CD4-positive, alpha-beta memory T cell (primary cell): ENCODE measurements around the gene PCDHGA4. TPM values are rescaled to one million over a fixed set of nuclear protein-coding genes. Genes with fewer than 3 reads are reported as not detected.

Source experiments
- CTCF ChIA-PET: fragments of 350-600 bp; sonication (Branson Sonifier 250); formaldehyde crosslinking; loops from one replicate; lab custom pipeline; 2021; ENCODE audit warnings: inconsistent platforms; ENCODE audit not compliant: partially characterized antibody; lab: Charles Lee
- POLR2A ChIA-PET: fragments of 350-600 bp; sonication (Branson Sonifier 250); formaldehyde crosslinking; loops from one replicate; lab custom pipeline; 2021; ENCODE audit not compliant: partially characterized antibody; lab: Charles Lee
- DNase-seq, 5 donors: peaks; one replicate each; pipeline versions ENCODE4 v3.0.0 to v3.0.0-alpha.2; 2020 to 2022; ENCODE audit warnings: mixed read lengths in 1 of 5
- H3K27ac ChIP-seq: one replicate; pipeline ENCODE4 v1.7.0; 2013; ENCODE audit warnings: low read depth, low read length
- H3K27me3 ChIP-seq: 2 replicates; pipeline ENCODE4 v1.7.0; 2013; ENCODE audit warnings: mild to moderate bottlenecking, low read length, moderate library complexity; ENCODE audit not compliant: insufficient read depth
- H3K36me3 ChIP-seq: 2 replicates; pipeline ENCODE4 v1.7.0; 2013; ENCODE audit warnings: mild to moderate bottlenecking, low read length, moderate library complexity; ENCODE audit not compliant: insufficient read depth
- H3K4me1 ChIP-seq: 2 replicates; pipeline ENCODE4 v1.7.0; 2013; ENCODE audit warnings: mild to moderate bottlenecking, low read length, moderate library complexity; ENCODE audit not compliant: insufficient read depth
- H3K4me3 ChIP-seq, 2 donors: one replicate each; pipeline ENCODE4 v1.7.0; 2013; ENCODE audit warnings: low read length in 2 of 2, mild to moderate bottlenecking in 1 of 2
- H3K9me3 ChIP-seq, 2 donors: one replicate each; pipeline ENCODE4 v1.7.0; 2013; ENCODE audit warnings: low read length in 2 of 2, control low read depth in 1 of 2; ENCODE audit not compliant: control insufficient read depth in 1 of 2
- H3K27ac Mint-ChIP-seq, 7 donors: one replicate each; pipeline ENCODE4 v1.8.0; 2020 to 2021; ENCODE audit warnings: mixed read lengths in 7 of 7, mild to moderate bottlenecking in 6 of 7, inconsistent platforms in 3 of 7, moderate library complexity in 3 of 7
- H3K27me3 Mint-ChIP-seq, 2 donors: one replicate each; pipeline ENCODE4 v1.8.0; 2020 to 2021; ENCODE audit warnings: mixed read lengths in 2 of 2
- H3K36me3 Mint-ChIP-seq, 2 donors: one replicate each; pipeline ENCODE4 v1.8.0; 2020 to 2021; ENCODE audit warnings: mixed read lengths in 2 of 2, inconsistent platforms in 1 of 2, mild to moderate bottlenecking in 1 of 2
- H3K4me1 Mint-ChIP-seq, 4 donors: one replicate each; pipeline ENCODE4 v1.8.0; 2020 to 2021; ENCODE audit warnings: mixed read lengths in 4 of 4, mild to moderate bottlenecking in 1 of 4
- H3K4me3 Mint-ChIP-seq, 8 donors: one replicate each; pipeline ENCODE4 v1.8.0; 2020 to 2021; ENCODE audit warnings: mixed read lengths in 8 of 8, mild to moderate bottlenecking in 7 of 8, moderate library complexity in 6 of 8, inconsistent platforms in 3 of 8
- H3K9me3 Mint-ChIP-seq, 8 donors: one replicate each; pipeline ENCODE4 v1.8.0; 2020 to 2021; ENCODE audit warnings: mixed read lengths in 8 of 8, mild to moderate bottlenecking in 5 of 8, inconsistent platforms in 3 of 8, moderate library complexity in 1 of 8
- intact Hi-C: fragments of 100-400 bp; cut with micrococcal nuclease; formaldehyde crosslinking; loops from one replicate; pipeline ENCODE4 v1.15.1; 2023
- polyA plus RNA-seq, 2 donors: library from polyadenylated mRNA; unstranded; fragments of 300-500 nt; fragmentation: Illumina TruSeq; gene quantifications; one replicate each; pipeline ENCODE4 v1.2.3, GENCODE V29; 2021
- total RNA-seq, 2 experiments: library from RNA; stranded (reverse); gene quantifications; one replicate each; pipeline ENCODE4 v1.2.3, GENCODE V29; 2021

PCDHGA4 gene
- total and polyA plus RNA-seq, 4 experiments from 2014 or later = 0.47 TPM; not detected in 3

DNA sequence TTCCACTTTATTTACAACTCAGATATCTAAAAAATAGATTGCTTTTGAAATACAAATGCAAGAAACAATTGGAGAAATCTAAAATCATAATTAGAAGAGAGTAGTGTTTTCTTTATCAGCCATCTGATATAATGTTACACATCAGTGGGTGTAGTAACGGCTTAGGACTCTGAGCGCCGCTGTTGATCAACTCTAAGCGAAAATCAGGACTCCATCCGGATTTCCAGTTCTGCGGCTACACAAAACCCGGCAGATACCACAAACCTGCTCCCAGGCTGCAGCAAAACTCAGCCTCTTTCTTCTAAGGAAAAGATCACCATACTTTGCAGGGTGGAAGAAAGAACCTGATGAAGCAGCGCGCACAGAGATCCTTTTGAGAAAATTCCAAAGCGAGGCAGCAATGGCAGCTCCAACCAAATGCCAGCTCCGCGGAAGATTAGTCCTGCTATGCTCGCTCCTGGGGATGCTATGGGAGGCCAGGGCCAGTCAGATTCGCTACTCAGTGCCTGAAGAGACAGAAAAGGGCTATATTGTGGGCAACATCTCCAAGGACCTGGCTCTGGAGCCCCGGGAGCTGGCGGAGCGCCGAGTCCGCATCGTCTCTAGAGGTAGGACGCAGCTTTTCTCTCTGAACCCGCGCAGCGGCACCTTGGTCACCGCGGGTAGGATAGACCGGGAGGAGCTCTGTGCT lies 47.9 kb downstream of the PCDHGA4 start, which contains the start of gene PCDHGA9:
Gene PCDHGA9 (plus strand): TSS at position 226 of the 691 bp plus-strand sequence. CDS start 175 bp downstream, at position 401.
- no peak within 1 kb of the TSS for H3K27ac ChIP-seq
- no peak within 1 kb of the TSS for H3K4me3 ChIP-seq
- intact Hi-C loops = no loop called here
- H3K9me3 Mint-ChIP-seq = peaks cover 6 to 65% (median 52%) of the 10 kb centered on the region in 8 donors
- H3K36me3 Mint-ChIP-seq = peaks cover 8 to 12% of the 10 kb centered on the region in 2 donors
- no peak for DNase-seq
- peak within 1 kb of the TSS in 2 of 7 donors; percentile 51 to 60 for H3K27ac Mint-ChIP-seq
- H3K9me3 ChIP-seq = peaks cover 0 to 4% of the 10 kb centered on the region in 2 donors
- POLR2A ChIA-PET = no interaction called here
- H3K4me3 Mint-ChIP-seq = peak within 1 kb of the TSS; percentile 21 to 72 (median 63)
- H3K4me1 Mint-ChIP-seq = peaks cover 0 to 4% (median 0%) of the 10 kb centered on the region in 4 donors
- no peaks in the 10 kb centered on the region for H3K4me1 ChIP-seq
- H3K27me3 ChIP-seq = peaks cover 6% of the 10 kb centered on the region
- peaks cover 56 to 61% of the 10 kb centered on the region in 2 donors for H3K27me3 Mint-ChIP-seq
- no peaks in the 10 kb centered on the region for H3K36me3 ChIP-seq
- CTCF ChIA-PET = interaction anchor here (0.6 to 0.8 kb wide), 2 partner anchors 77 to 111 kb away, joined by 3 read pairs; no protein-coding TSS in a partner anchor

DNA sequence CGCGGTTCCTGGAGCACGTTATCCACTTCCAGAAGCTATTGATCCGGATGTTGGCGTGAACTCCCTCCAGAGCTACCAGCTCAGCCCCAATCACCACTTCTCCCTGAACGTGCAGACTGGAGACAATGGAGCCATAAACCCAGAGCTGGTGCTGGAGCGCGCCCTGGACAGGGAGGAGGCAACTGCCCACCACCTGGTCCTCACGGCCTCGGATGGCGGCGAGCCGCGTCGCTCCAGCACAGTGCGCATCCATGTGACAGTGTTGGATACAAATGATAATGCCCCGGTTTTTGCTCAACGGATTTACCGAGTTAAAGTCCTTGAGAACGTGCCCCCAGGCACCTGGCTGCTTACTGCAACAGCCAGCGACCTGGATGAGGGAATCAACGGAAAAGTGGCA lies 48.6 kb downstream of the PCDHGA4 start:
- Histone ChIP-seq H3K36me3 (no peaks in the 10 kb centered on the region), H3K4me1 (no peaks in the 10 kb centered on the region), H3K27me3 (peaks cover 6% of the 10 kb centered on the region), H3K9me3 (peaks cover 0 to 4% of the 10 kb centered on the region in 2 donors), H3K4me3 (no peak overlapping the region), H3K27ac (no peak overlapping the region)
- no peak overlapping the region for H3K4me3 Mint-ChIP-seq
- CTCF ChIA-PET = interaction anchor here (0.6 to 0.8 kb wide), 2 partner anchors 77 to 110 kb away, joined by 3 read pairs; no protein-coding TSS in a partner anchor
- peaks cover 10 to 12% of the 10 kb centered on the region in 2 donors for H3K36me3 Mint-ChIP-seq
- no peak overlapping the region for H3K27ac Mint-ChIP-seq
- peaks cover 6 to 71% (median 55%) of the 10 kb centered on the region in 8 donors for H3K9me3 Mint-ChIP-seq
- no peak for DNase-seq
- POLR2A ChIA-PET = no interaction called here
- intact Hi-C loops = no loop called here
- peaks cover 62 to 64% of the 10 kb centered on the region in 2 donors for H3K27me3 Mint-ChIP-seq
- peaks cover 0 to 4% (median under 1%) of the 10 kb centered on the region in 4 donors for H3K4me1 Mint-ChIP-seq

Other genes with a start within 250 kb of the PCDHGA4 start
Only the 30 nearest of the 36 such genes appear.
- gene PCDHB9, start 167.9 kb upstream of the PCDHGA4 start, total RNA-seq = under 1 TPM; 0.44 TPM
- under 1 TPM in 1 of 2 donors, not detected in 1; 0.62 TPM for gene PCDHB9, start 167.9 kb upstream of the PCDHGA4 start, polyA plus RNA-seq
- gene PCDHB10, start 162.7 kb upstream of the PCDHGA4 start, total RNA-seq = under 1 TPM in 1 of 2 experiments, not detected in 1; 0.15 TPM
- gene PCDHB10, start 162.7 kb upstream of the PCDHGA4 start, polyA plus RNA-seq = not detected
- not detected for gene PCDHB11, start 155.4 kb upstream of the PCDHGA4 start, total RNA-seq
- gene PCDHB11, start 155.4 kb upstream of the PCDHGA4 start, polyA plus RNA-seq = not detected
- not detected for gene PCDHB12, start 146.3 kb upstream of the PCDHGA4 start, total RNA-seq
- gene PCDHB12, start 146.3 kb upstream of the PCDHGA4 start, polyA plus RNA-seq = not detected
- gene PCDHB13, start 141.1 kb upstream of the PCDHGA4 start, total RNA-seq = under 1 TPM; 0.09 to 0.11 TPM
- gene PCDHB13, start 141.1 kb upstream of the PCDHGA4 start, polyA plus RNA-seq = not detected
- under 1 TPM; 0.14 to 0.15 TPM for gene PCDHB14, start 131.7 kb upstream of the PCDHGA4 start, total RNA-seq
- not detected for gene PCDHB14, start 131.7 kb upstream of the PCDHGA4 start, polyA plus RNA-seq
- under 1 TPM; 0.17 to 0.53 TPM for gene PCDHB15, start 109.6 kb upstream of the PCDHGA4 start, total RNA-seq
- gene PCDHB15, start 109.6 kb upstream of the PCDHGA4 start, polyA plus RNA-seq = not detected
- gene SLC25A2, start 51.0 kb upstream of the PCDHGA4 start, total RNA-seq = under 1 TPM; 0.38 to 0.91 TPM
- gene SLC25A2, start 51.0 kb upstream of the PCDHGA4 start, polyA plus RNA-seq = not detected
- gene TAF7, start 34.2 kb upstream of the PCDHGA4 start, total RNA-seq = 100 to 1,000 TPM; 109 to 119 TPM
- 100 to 1,000 TPM; 165 to 216 TPM for gene TAF7, start 34.2 kb upstream of the PCDHGA4 start, polyA plus RNA-seq
- gene PCDHGA1, start 24.5 kb upstream of the PCDHGA4 start, total RNA-seq = under 1 TPM; 0.58 to 0.78 TPM
- gene PCDHGA1, start 24.5 kb upstream of the PCDHGA4 start, polyA plus RNA-seq = not detected
- under 1 TPM; 0.19 to 0.23 TPM for gene PCDHGA2, start 16.3 kb upstream of the PCDHGA4 start, total RNA-seq
- gene PCDHGA2, start 16.3 kb upstream of the PCDHGA4 start, polyA plus RNA-seq = not detected
- under 1 TPM; 0.17 to 0.26 TPM for gene PCDHGA3, start 11.2 kb upstream of the PCDHGA4 start, total RNA-seq
- gene PCDHGA3, start 11.2 kb upstream of the PCDHGA4 start, polyA plus RNA-seq = under 1 TPM in 1 of 2 donors, not detected in 1; 0.23 TPM
- gene PCDHGB1, start 4.9 kb upstream of the PCDHGA4 start, total RNA-seq = under 1 TPM; 0.17 to 0.26 TPM
- not detected for gene PCDHGB1, start 4.9 kb upstream of the PCDHGA4 start, polyA plus RNA-seq
- under 1 TPM; 0.55 to 0.64 TPM for gene PCDHGB2, start 5.0 kb downstream of the PCDHGA4 start, total RNA-seq
- gene PCDHGB2, start 5.0 kb downstream of the PCDHGA4 start, polyA plus RNA-seq = not detected
- gene PCDHGA5, start 9.1 kb downstream of the PCDHGA4 start, total RNA-seq = under 1 TPM; 0.28 to 0.44 TPM
- not detected for gene PCDHGA5, start 9.1 kb downstream of the PCDHGA4 start, polyA plus RNA-seq
- gene PCDHGB3, start 15.2 kb downstream of the PCDHGA4 start, total RNA-seq = under 1 TPM; 0.50 to 0.76 TPM
- gene PCDHGB3, start 15.2 kb downstream of the PCDHGA4 start, polyA plus RNA-seq = not detected
- under 1 TPM; 0.50 to 0.76 TPM for gene PCDHGA6, start 18.9 kb downstream of the PCDHGA4 start, total RNA-seq
- gene PCDHGA6, start 18.9 kb downstream of the PCDHGA4 start, polyA plus RNA-seq = under 1 TPM in 1 of 2 donors, not detected in 1; 0.03 TPM
- gene PCDHGA7, start 27.7 kb downstream of the PCDHGA4 start, total RNA-seq = under 1 TPM; 0.26 to 0.44 TPM
- not detected for gene PCDHGA7, start 27.7 kb downstream of the PCDHGA4 start, polyA plus RNA-seq
- gene PCDHGB4, start 32.7 kb downstream of the PCDHGA4 start, total RNA-seq = under 1 TPM; 0.19 to 0.23 TPM
- under 1 TPM in 1 of 2 donors, not detected in 1; 0.13 TPM for gene PCDHGB4, start 32.7 kb downstream of the PCDHGA4 start, polyA plus RNA-seq
- under 1 TPM in 1 of 2 experiments, not detected in 1; 0.17 TPM for gene PCDHGA8, start 37.6 kb downstream of the PCDHGA4 start, total RNA-seq
- not detected for gene PCDHGA8, start 37.6 kb downstream of the PCDHGA4 start, polyA plus RNA-seq
- under 1 TPM; 0.42 to 0.49 TPM for gene PCDHGB5, start 42.9 kb downstream of the PCDHGA4 start, total RNA-seq
- under 1 TPM in 1 of 2 donors, not detected in 1; 0.39 TPM for gene PCDHGB5, start 42.9 kb downstream of the PCDHGA4 start, polyA plus RNA-seq
- gene PCDHGA9, start 47.8 kb downstream of the PCDHGA4 start, total RNA-seq = under 1 TPM; 0.17 to 0.25 TPM
- gene PCDHGA9, start 47.8 kb downstream of the PCDHGA4 start, polyA plus RNA-seq = under 1 TPM in 1 of 2 donors, not detected in 1; 0.09 TPM
- under 1 TPM; 0.22 to 0.26 TPM for gene PCDHGB6, start 53.0 kb downstream of the PCDHGA4 start, total RNA-seq
- gene PCDHGB6, start 53.0 kb downstream of the PCDHGA4 start, polyA plus RNA-seq = under 1 TPM in 1 of 2 donors, not detected in 1; 0.11 TPM
- gene PCDHGA10, start 58.0 kb downstream of the PCDHGA4 start, total RNA-seq = under 1 TPM; 0.25 to 0.35 TPM
- not detected for gene PCDHGA10, start 58.0 kb downstream of the PCDHGA4 start, polyA plus RNA-seq
- gene PCDHGB7, start 62.7 kb downstream of the PCDHGA4 start, total RNA-seq = under 1 TPM; 0.32 to 0.33 TPM
- under 1 TPM in 1 of 2 donors, not detected in 1; 0.03 TPM for gene PCDHGB7, start 62.7 kb downstream of the PCDHGA4 start, polyA plus RNA-seq
- gene PCDHGA11, start 66.0 kb downstream of the PCDHGA4 start, total RNA-seq = under 1 TPM; 0.20 to 0.36 TPM
- gene PCDHGA11, start 66.0 kb downstream of the PCDHGA4 start, polyA plus RNA-seq = not detected
- gene PCDHGA12, start 75.5 kb downstream of the PCDHGA4 start, total RNA-seq = under 1 TPM; 0.11 to 0.17 TPM
- not detected for gene PCDHGA12, start 75.5 kb downstream of the PCDHGA4 start, polyA plus RNA-seq
- under 1 TPM in 1 of 2 experiments, not detected in 1; 0.17 TPM for gene PCDHGC3, start 120.9 kb downstream of the PCDHGA4 start, total RNA-seq
- under 1 TPM in 1 of 2 donors, not detected in 1; 0.14 TPM for gene PCDHGC3, start 120.9 kb downstream of the PCDHGA4 start, polyA plus RNA-seq
- not detected for gene PCDHGC4, start 130.0 kb downstream of the PCDHGA4 start, total RNA-seq
- gene PCDHGC4, start 130.0 kb downstream of the PCDHGA4 start, polyA plus RNA-seq = under 1 TPM in 1 of 2 donors, not detected in 1; 0.11 TPM
- gene PCDHGC5, start 134.1 kb downstream of the PCDHGA4 start, total RNA-seq = not detected
- not detected for gene PCDHGC5, start 134.1 kb downstream of the PCDHGA4 start, polyA plus RNA-seq